AG04450 (cell line): ENCODE data around the gene SLC25A25. TPM values are rescaled to one million over a fixed set of nuclear protein-coding genes. Genes with fewer than 3 reads are reported as not detected.
"Not testable (repeated sequence)": the region's sequence is repeated elsewhere in the genome, so short reads cannot be mapped to it uniquely, and the experiment has no call there.

Experiments
- CTCF ChIA-PET: fragments of 300-600, 350-600 bp; formaldehyde crosslinking; extraction: SDS; loops from one replicate; lab custom pipeline; 2022; ENCODE audit warnings: antibody characterized with exemption, inconsistent platforms; lab: Charles Lee
- POLR2A ChIA-PET: fragments of 350-600 bp; formaldehyde crosslinking; extraction: SDS; loops from one replicate; lab custom pipeline; 2021; ENCODE audit warnings: antibody characterized with exemption, inconsistent platforms; lab: Yijun Ruan, JAX
- DNase-seq: peaks from one replicate; pipeline ENCODE4 v3.0.0-alpha.2; 2011; ENCODE audit warnings: low read depth, low spot score
- H3K27ac ChIP-seq: one replicate; pipeline ENCODE4 v1.5.1; 2012; ENCODE audit warnings: low read depth, low read length, control low read depth
- H3K27me3 ChIP-seq: one replicate; pipeline ENCODE4 v1.6.0; 2012; ENCODE audit warnings: low read length; ENCODE audit not compliant: control insufficient read depth, insufficient read depth
- H3K4me3 ChIP-seq: 2 replicates; pipeline ENCODE4 v1.5.1; 2011; ENCODE audit warnings: mild to moderate bottlenecking, low read depth, low read length, control low read depth
- H3K9me3 ChIP-seq: 2 replicates; pipeline ENCODE4 v1.5.1; 2012; ENCODE audit warnings: low read length; ENCODE audit not compliant: control insufficient read depth, insufficient read depth
- CTCF ChIP-seq: IDR thresholded peaks from 2 replicates; pipeline ENCODE4 v1.5.1; 2011; ENCODE audit warnings: low read depth, low read length, control low read depth, inconsistent platforms
- polyA plus RNA-seq: library from polyadenylated mRNA; depleted of rRNA; stranded (reverse); fragments of >200 nt; gene quantifications from 2 replicates; pipeline ENCODE4 v1.2.3, GENCODE V29; 2011

SLC25A25 gene
- polyA plus RNA-seq, 1 experiment: 12.0 TPM

GRCh38 chr9:128128836-128129590 lies 61.0 kb downstream of the SLC25A25 start:
- TF ChIP-seq CTCF: no peak
- Histone ChIP-seq H3K27ac (no peak overlapping the region), H3K4me3 (peak overlapping the region; percentile 90), H3K9me3 (peaks cover 3% of the 10 kb centered on the region; the same call in 1 of the 2 replicates), H3K27me3 (peaks cover 10% of the 10 kb centered on the region)
- ChIA-PET CTCF (interaction anchor here (0.9 to 4.0 kb wide), 5 partner anchors 8 to 186 kb away, joined by 3 to 53 read pairs (median 7); partner anchors contain the start of gene BBLN), POLR2A (interaction anchor here (0.9 to 1.0 kb wide), 6 partner anchors 11 to 62 kb away, joined by 3 to 4 read pairs (median 4); partner anchors contain the start of gene NAIF1)
- DNase-seq: no peak

- H3K27me3 ChIP-seq: peaks cover 11% of the 10 kb centered on the region
- H3K4me3 ChIP-seq, POLR2A ChIA-PET, H3K27ac ChIP-seq, H3K9me3 ChIP-seq, DNase-seq: not testable (repeated sequence)
- CTCF ChIA-PET: interaction anchor here (1.2 kb wide), 1 partner anchor 12 kb away, joined by 7 read pairs; no protein-coding TSS in a partner anchor
These were observed 62.1 kb downstream of the SLC25A25 start for GRCh38 chr9:128129976-128130590.

GRCh38 chr9:128130651-128131050 lies 62.6 kb downstream of the SLC25A25 start:
- H3K27ac ChIP-seq, DNase-seq, POLR2A ChIA-PET, H3K9me3 ChIP-seq, H3K4me3 ChIP-seq: not testable (repeated sequence)
- peaks cover 11% of the 10 kb centered on the region for H3K27me3 ChIP-seq
- CTCF ChIA-PET: interaction anchor here (1.2 kb wide), 1 partner anchor 13 kb away, joined by 7 read pairs; no protein-coding TSS in a partner anchor

- CTCF ChIA-PET: interaction anchor here (0.7 kb wide), 1 partner anchor 14 kb away, joined by 3 read pairs; no protein-coding TSS in a partner anchor
- POLR2A ChIA-PET, H3K27ac ChIP-seq, H3K4me3 ChIP-seq, H3K9me3 ChIP-seq, DNase-seq: not testable (repeated sequence)
- peaks cover 11% of the 10 kb centered on the region for H3K27me3 ChIP-seq
These were observed 63.3 kb downstream of the SLC25A25 start for GRCh38 chr9:128131346-128131745.

- H3K4me3 ChIP-seq, POLR2A ChIA-PET, DNase-seq, H3K27ac ChIP-seq, H3K9me3 ChIP-seq: not testable (repeated sequence)
- CTCF ChIA-PET: interaction anchor here (0.7 kb wide), 1 partner anchor 14 kb away, joined by 3 read pairs; no protein-coding TSS in a partner anchor
- H3K27me3 ChIP-seq: peaks cover 11% of the 10 kb centered on the region
These were observed 64.1 kb downstream of the SLC25A25 start for GRCh38 chr9:128132139-128132538.

- H3K27ac ChIP-seq, CTCF ChIA-PET, DNase-seq, POLR2A ChIA-PET, H3K9me3 ChIP-seq, H3K4me3 ChIP-seq: not testable (repeated sequence)
- H3K27me3 ChIP-seq: peaks cover 18% of the 10 kb centered on the region
These were observed 67.5 kb downstream of the SLC25A25 start for GRCh38 chr9:128135561-128135960.
